ENCODE results near the gene VTI1A.

DNA sequence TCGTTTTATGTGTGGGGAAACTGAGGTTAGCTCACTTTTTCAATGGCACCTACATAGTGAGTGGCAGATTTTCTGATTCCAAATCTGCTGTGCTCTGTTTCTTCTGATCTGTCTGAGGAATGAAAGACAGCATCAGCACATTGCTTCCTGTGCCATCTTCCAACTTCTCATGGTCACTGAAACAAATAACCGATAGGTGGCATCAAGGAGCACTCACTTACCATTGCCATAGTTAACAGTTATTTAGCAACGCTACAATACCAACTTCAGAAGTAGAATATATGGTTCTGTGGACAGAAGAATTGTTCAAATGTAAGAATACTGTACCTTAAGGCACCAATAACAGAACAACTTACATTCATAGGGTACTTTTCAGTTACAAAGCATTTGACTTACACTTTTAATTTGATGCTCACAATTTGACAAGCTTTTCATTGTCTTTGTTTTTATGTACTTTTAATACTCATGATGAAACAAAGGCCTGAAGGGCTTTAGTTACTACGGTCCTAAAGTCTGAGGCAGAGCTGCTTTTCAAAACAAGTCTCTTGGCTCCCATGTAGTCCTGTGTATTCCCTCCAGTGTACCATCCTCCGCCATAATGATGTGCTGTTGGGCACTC, 274.2 kb downstream of the VTI1A start:
- TF ChIP-seq RFX5 (IDR thresholded peaks at IDR 0.05; ENCODE audit: low read length): no peak
- TF ChIP-seq, protein P1, sequence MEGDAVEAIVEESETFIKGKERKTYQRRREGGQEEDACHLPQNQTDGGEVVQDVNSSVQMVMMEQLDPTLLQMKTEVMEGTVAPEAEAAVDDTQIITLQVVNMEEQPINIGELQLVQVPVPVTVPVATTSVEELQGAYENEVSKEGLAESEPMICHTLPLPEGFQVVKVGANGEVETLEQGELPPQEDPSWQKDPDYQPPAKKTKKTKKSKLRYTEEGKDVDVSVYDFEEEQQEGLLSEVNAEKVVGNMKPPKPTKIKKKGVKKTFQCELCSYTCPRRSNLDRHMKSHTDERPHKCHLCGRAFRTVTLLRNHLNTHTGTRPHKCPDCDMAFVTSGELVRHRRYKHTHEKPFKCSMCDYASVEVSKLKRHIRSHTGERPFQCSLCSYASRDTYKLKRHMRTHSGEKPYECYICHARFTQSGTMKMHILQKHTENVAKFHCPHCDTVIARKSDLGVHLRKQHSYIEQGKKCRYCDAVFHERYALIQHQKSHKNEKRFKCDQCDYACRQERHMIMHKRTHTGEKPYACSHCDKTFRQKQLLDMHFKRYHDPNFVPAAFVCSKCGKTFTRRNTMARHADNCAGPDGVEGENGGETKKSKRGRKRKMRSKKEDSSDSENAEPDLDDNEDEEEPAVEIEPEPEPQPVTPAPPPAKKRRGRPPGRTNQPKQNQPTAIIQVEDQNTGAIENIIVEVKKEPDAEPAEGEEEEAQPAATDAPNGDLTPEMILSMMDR (IDR thresholded peaks at IDR 0.05): peak; percentile 19; the same call in 1 of the 2 replicates
- TF ChIP-seq FOXJ3 (CRISPR knock-in tag; IDR thresholded peaks at IDR 0.05): no peak
- no peak for TF ChIP-seq EZH2phosphoT487 (IDR thresholded peaks at IDR 0.05; ENCODE audit: borderline replicate concordance, low read depth)
- no peak for TF ChIP-seq TAF1 (IDR thresholded peaks at IDR 0.05; ENCODE audit: borderline replicate concordance, low read depth, low read length)
